Testis (tissue), 3 donors: Measurements from ENCODE around the gene TP53. TPM values are rescaled to one million over a fixed set of nuclear protein-coding genes. Genes with fewer than 3 reads are reported as not detected.

ENCODE experiments used
- DNase-seq: peaks from one replicate; pipeline ENCODE4 v3.0.0-alpha.2; 2019
- H3K27ac ChIP-seq, 2 donors: fragments of 200-600 bp; sonication (generic); one replicate each; pipeline ENCODE4 v1.5.1; 2019
- H3K27me3 ChIP-seq: fragments of 200-600 bp; sonication (generic); one replicate; pipeline ENCODE4 v1.5.1; 2019
- H3K36me3 ChIP-seq: fragments of 200-600 bp; sonication (generic); one replicate; pipeline ENCODE4 v1.5.1; 2017; ENCODE audit warnings: low read depth; ENCODE audit errors: missing control alignments
- H3K4me1 ChIP-seq: fragments of 200-600 bp; sonication (generic); one replicate; pipeline ENCODE4 v1.5.1; 2019
- H3K4me3 ChIP-seq, 2 donors: fragments of 200-600 bp; sonication (generic); one replicate each; pipeline ENCODE4 v1.5.1; 2017 to 2019
- H3K9me3 ChIP-seq: fragments of 200-600 bp; sonication (generic); one replicate; pipeline ENCODE4 v1.5.1; 2017
- POLR2A ChIP-seq: fragments of 450-650 bp; IDR thresholded peaks from one replicate; pipeline ENCODE4 v1.6.1; 2017; ENCODE audit warnings: antibody characterized with exemption, mild to moderate bottlenecking, moderate library complexity
- WGBS, 2 donors: methylation state at CpG; one replicate each; pipeline ENCODE4 v1.1.5; 2018; 5-methylcytosine and 5-hydroxymethylcytosine counted together
- intact Hi-C: fragments of 100-400 bp; cut with DNase I; formaldehyde crosslinking; loops from one replicate; pipeline ENCODE4 v1.15.1; 2023; ENCODE audit warnings: low total_unique reads
- polyA plus RNA-seq: library from polyadenylated mRNA; stranded (reverse); fragments of 350-450 nt; fragmentation: Illumina TruSeq; extraction: RNeasy Lipid Tissue Mini Kit (QIAGEN cat#74804); gene quantifications from one replicate; pipeline ENCODE4 v1.2.3, GENCODE V29; 2014; ENCODE audit warnings: low read depth, low replicate concordance; ENCODE audit not compliant: insufficient read depth
- total RNA-seq, 2 donors: library from RNA; depleted of rRNA; stranded (reverse); fragments of >200 nt; gene quantifications; one replicate each; pipeline ENCODE4 v1.2.3, GENCODE V29; 2016
- TF ChIP-seq, protein P1 (sequence below), 3 experiments: fragments of 450-650 bp in 2 of 3; fragments of 200-600 bp in 1 of 3; sonication (generic) in 1 of 3; IDR thresholded peaks; one replicate each; pipeline ENCODE4 v1.5.1; 2016 to 2019; ENCODE audit warnings: antibody characterized with exemption in 3 of 3, mild to moderate bottlenecking in 2 of 3, moderate library complexity in 1 of 3

The TP53 gene
- total and polyA plus RNA-seq, 3 donors from 2014 or later, result 32.1 to 47.1 (median 45.0) TPM

- no peaks in the 10 kb centered on the region for H3K9me3 ChIP-seq
- TF ChIP-seq, protein P1, sequence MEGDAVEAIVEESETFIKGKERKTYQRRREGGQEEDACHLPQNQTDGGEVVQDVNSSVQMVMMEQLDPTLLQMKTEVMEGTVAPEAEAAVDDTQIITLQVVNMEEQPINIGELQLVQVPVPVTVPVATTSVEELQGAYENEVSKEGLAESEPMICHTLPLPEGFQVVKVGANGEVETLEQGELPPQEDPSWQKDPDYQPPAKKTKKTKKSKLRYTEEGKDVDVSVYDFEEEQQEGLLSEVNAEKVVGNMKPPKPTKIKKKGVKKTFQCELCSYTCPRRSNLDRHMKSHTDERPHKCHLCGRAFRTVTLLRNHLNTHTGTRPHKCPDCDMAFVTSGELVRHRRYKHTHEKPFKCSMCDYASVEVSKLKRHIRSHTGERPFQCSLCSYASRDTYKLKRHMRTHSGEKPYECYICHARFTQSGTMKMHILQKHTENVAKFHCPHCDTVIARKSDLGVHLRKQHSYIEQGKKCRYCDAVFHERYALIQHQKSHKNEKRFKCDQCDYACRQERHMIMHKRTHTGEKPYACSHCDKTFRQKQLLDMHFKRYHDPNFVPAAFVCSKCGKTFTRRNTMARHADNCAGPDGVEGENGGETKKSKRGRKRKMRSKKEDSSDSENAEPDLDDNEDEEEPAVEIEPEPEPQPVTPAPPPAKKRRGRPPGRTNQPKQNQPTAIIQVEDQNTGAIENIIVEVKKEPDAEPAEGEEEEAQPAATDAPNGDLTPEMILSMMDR (IDR thresholded peaks at IDR 0.05), result no peak
- no peak for TF ChIP-seq POLR2A
- H3K4me3 ChIP-seq, result no peak overlapping the region
- no peak overlapping the region for H3K27ac ChIP-seq
- H3K36me3 ChIP-seq, result no peaks in the 10 kb centered on the region
- no peaks in the 10 kb centered on the region for H3K27me3 ChIP-seq
- peaks cover 17% of the 10 kb centered on the region for H3K4me1 ChIP-seq
- DNase-seq, result no peak
- intact Hi-C loops, result no loop called here
- WGBS, 2 donors, result 41 to 42% methylated on average over 24 of the region's 24 CpGs
Measured at GRCh38 chr17:7703584-7704479, 16.5 kb upstream of the TP53 start.

GRCh38 chr17:7702776-7703175 is 15.5 kb upstream of the TP53 start:
- H3K27me3 ChIP-seq, result no peaks in the 10 kb centered on the region
- intact Hi-C loops, result no loop called here
- no peaks in the 10 kb centered on the region for H3K36me3 ChIP-seq
- 97% methylated on average over 13 of the region's 13 CpGs; no CpG with 5 or more reads in 1 of the 2 donors for WGBS, 2 donors
- H3K27ac ChIP-seq, result no peak overlapping the region
- H3K4me3 ChIP-seq, result no peak overlapping the region
- H3K9me3 ChIP-seq, result no peaks in the 10 kb centered on the region
- DNase-seq, result no peak
- TF ChIP-seq, protein P1 (IDR thresholded peaks at IDR 0.05), result no peak
- peaks cover 17% of the 10 kb centered on the region for H3K4me1 ChIP-seq

GRCh38 chr17:7701681-7702080 is 14.4 kb upstream of the TP53 start:
- Histone ChIP-seq H3K4me1 (peaks cover 17% of the 10 kb centered on the region), H3K27ac (no peak overlapping the region), H3K36me3 (no peaks in the 10 kb centered on the region), H3K27me3 (no peaks in the 10 kb centered on the region), H3K4me3 (no peak overlapping the region), H3K9me3 (no peaks in the 10 kb centered on the region)
- DNase-seq, result no peak
- TF ChIP-seq POLR2A, result no peak
- TF ChIP-seq, protein P1 (IDR thresholded peaks at IDR 0.05), result no peak
- intact Hi-C loops, result no loop called here
- WGBS, 2 donors, result 97% methylated on average over 14 of the region's 14 CpGs

GRCh38 chr17:7700510-7700909 is 13.2 kb upstream of the TP53 start:
- no peak for DNase-seq
- H3K4me3 ChIP-seq, result no peak overlapping the region
- H3K4me1 ChIP-seq, result peaks cover 15% of the 10 kb centered on the region
- no peak for TF ChIP-seq POLR2A
- TF ChIP-seq, protein P1 (IDR thresholded peaks at IDR 0.05), result no peak
- 94 to 99% methylated on average over 7 of the region's 7 CpGs for WGBS, 2 donors
- no peaks in the 10 kb centered on the region for H3K9me3 ChIP-seq
- intact Hi-C loops, result no loop called here
- H3K27me3 ChIP-seq, result no peaks in the 10 kb centered on the region
- no peaks in the 10 kb centered on the region for H3K36me3 ChIP-seq
- H3K27ac ChIP-seq, result no peak overlapping the region
